Calu3 (cell line): ENCODE data around the gene UTY. TPM values are rescaled to one million over a fixed set of nuclear protein-coding genes. Genes with fewer than 3 reads are reported as not detected.
A peak's percentile ranks its signal among the peaks of the same experiment; 100 is the strongest.

Source experiments
- Bru-seq: library from RNA; stranded (reverse); fragments of 400-500 nt; gene quantifications from one replicate; lab custom pipeline; 2021; lab: Mats Ljungman, UMichigan
- BruChase-seq, 2 experiments: library from RNA; stranded (reverse); fragments of 400-500 nt; gene quantifications; one replicate each; lab custom pipeline; 2021; lab: Mats Ljungman, UMichigan
- BruUV-seq: library from RNA; stranded (reverse); fragments of 400-500 nt; replicated peaks from 2 replicates; lab custom pipeline; 2021; lab: Mats Ljungman, UMichigan
- CTCF ChIA-PET: fragments of 300-600 bp; sonication (Branson Sonifier 250); formaldehyde crosslinking; loops from one replicate; lab custom pipeline; 2022; ENCODE audit warnings: antibody characterized with exemption; lab: Charles Lee
- DNase-seq: peaks from one replicate; pipeline ENCODE4 v3.0.0; 2022
- H3K27ac Mint-ChIP-seq: one replicate; pipeline ENCODE4 v1.8.0; 2022; ENCODE audit warnings: mixed read lengths; ENCODE audit not compliant: unreplicated experiment
- H3K27me3 Mint-ChIP-seq: one replicate; pipeline ENCODE4 v1.8.0; 2022; ENCODE audit warnings: mixed read lengths; ENCODE audit not compliant: unreplicated experiment
- H3K36me3 Mint-ChIP-seq: one replicate; pipeline ENCODE4 v1.8.0; 2022; ENCODE audit warnings: mild to moderate bottlenecking, moderate library complexity, mixed read lengths; ENCODE audit not compliant: insufficient read depth, unreplicated experiment
- H3K4me1 Mint-ChIP-seq: one replicate; pipeline ENCODE4 v1.8.0; 2022; ENCODE audit warnings: mild to moderate bottlenecking, low read depth, mixed read lengths; ENCODE audit not compliant: unreplicated experiment
- H3K4me3 Mint-ChIP-seq: one replicate; pipeline ENCODE4 v1.8.0; 2022; ENCODE audit warnings: mild to moderate bottlenecking, low read depth, moderate library complexity, mixed read lengths; ENCODE audit not compliant: unreplicated experiment
- H3K9me3 Mint-ChIP-seq: one replicate; pipeline ENCODE4 v1.8.0; 2022; ENCODE audit warnings: low read depth, mixed read lengths; ENCODE audit not compliant: unreplicated experiment
- CTCF ChIP-seq: fragments of 200-600 bp; IDR thresholded peaks from one replicate; pipeline ENCODE4 v1.8.0; 2022; ENCODE audit warnings: antibody characterized with exemption; ENCODE audit not compliant: unreplicated experiment
- intact Hi-C: fragments of 100-400 bp; cut with micrococcal nuclease; formaldehyde crosslinking; loops from one replicate; pipeline ENCODE4 v1.10.0; 2022; ENCODE audit not compliant: unreplicated experiment
- long read RNA-seq: library from polyadenylated mRNA; stranded (forward); transcript quantifications from one replicate; pipeline ENCODE4 v2.0.0, GENCODE V29; 2022
- total RNA-seq: library from RNA; stranded (reverse); gene quantifications from 2 replicates; pipeline ENCODE4 v1.2.3, GENCODE V29; 2022

Gene UTY
- not detected in 2 replicates for total RNA-seq
- not detected for Bru-seq, nascent RNA
- percentile 0 among the genes with signal in this experiment for BruChase-seq, experiment 1, labeled RNA remaining after a 6-hour chase
- BruChase-seq, experiment 2, labeled RNA remaining after a 2-hour chase: not detected
- long read RNA-seq: 0 reads

- Mint-ChIP-seq H3K9me3 (no peaks in the 10 kb centered on the region), H3K4me1 (no peaks in the 10 kb centered on the region), H3K36me3 (no peaks in the 10 kb centered on the region), H3K27ac (no peak within 1 kb of the TSS), H3K4me3 (no peak within 1 kb of the TSS), H3K27me3 (no peaks in the 10 kb centered on the region)
- CTCF ChIA-PET: no interaction called here
- no peak for DNase-seq
- BruUV-seq: no TSS peak
- TF ChIP-seq CTCF: no peak
- intact Hi-C loops: no loop called here
Measured at GRCh38 chrY:13479828-13480227, at the start of gene UTY. Gene UTY, minus strand, starts transcription at chrY:13480033. Its CDS starts 368 bp downstream, at chrY:13479665.

- Mint-ChIP-seq H3K27me3 (no peaks in the 10 kb centered on the region), H3K9me3 (no peaks in the 10 kb centered on the region), H3K27ac (no peak overlapping the region), H3K4me1 (no peaks in the 10 kb centered on the region), H3K4me3 (no peak overlapping the region), H3K36me3 (no peaks in the 10 kb centered on the region)
- CTCF ChIA-PET: no interaction called here
- intact Hi-C loops: no loop called here
- DNase-seq: no peak
- TF ChIP-seq CTCF: no peak
- no TSS peak for BruUV-seq
Measured at GRCh38 chrY:13520474-13520873, 40.6 kb upstream of the UTY start.

- Mint-ChIP-seq H3K4me3 (no peak overlapping the region), H3K36me3 (no peaks in the 10 kb centered on the region), H3K27ac (no peak overlapping the region), H3K9me3 (no peaks in the 10 kb centered on the region), H3K27me3 (no peaks in the 10 kb centered on the region), H3K4me1 (no peaks in the 10 kb centered on the region)
- DNase-seq: no peak
- CTCF ChIA-PET: no interaction called here
- no TSS peak for BruUV-seq
- intact Hi-C loops: no loop called here
- no peak for TF ChIP-seq CTCF
Measured at GRCh38 chrY:13501215-13501614, 21.4 kb upstream of the UTY start.

- no peaks in the 10 kb centered on the region for H3K27me3 Mint-ChIP-seq
- H3K4me1 Mint-ChIP-seq: no peaks in the 10 kb centered on the region
- CTCF ChIA-PET: no interaction called here
- H3K27ac Mint-ChIP-seq: no peak overlapping the region
- no peaks in the 10 kb centered on the region for H3K36me3 Mint-ChIP-seq
- TF ChIP-seq CTCF: no peak
- intact Hi-C loops: no loop called here
- no TSS peak for BruUV-seq
- DNase-seq: no peak
- no peak overlapping the region for H3K4me3 Mint-ChIP-seq
- no peaks in the 10 kb centered on the region for H3K9me3 Mint-ChIP-seq
Measured at GRCh38 chrY:13493737-13494136, 13.9 kb upstream of the UTY start.
